NCI-H510A treated with DMSO at 0.1 percent for 48 hours (cell line): ENCODE results near the gene AMN1.
A peak's percentile ranks its signal among the peaks of the same experiment; 100 is the strongest.
"Not testable (repeated sequence)": the region's sequence is repeated elsewhere in the genome, so short reads cannot be mapped to it uniquely, and the experiment has no call there.

ENCODE experiments used
- DNase-seq: peaks from one replicate; lab custom pipeline; 2025; lab: John Stamatoyannopoulos, UW

AMN1 gene

DNA sequence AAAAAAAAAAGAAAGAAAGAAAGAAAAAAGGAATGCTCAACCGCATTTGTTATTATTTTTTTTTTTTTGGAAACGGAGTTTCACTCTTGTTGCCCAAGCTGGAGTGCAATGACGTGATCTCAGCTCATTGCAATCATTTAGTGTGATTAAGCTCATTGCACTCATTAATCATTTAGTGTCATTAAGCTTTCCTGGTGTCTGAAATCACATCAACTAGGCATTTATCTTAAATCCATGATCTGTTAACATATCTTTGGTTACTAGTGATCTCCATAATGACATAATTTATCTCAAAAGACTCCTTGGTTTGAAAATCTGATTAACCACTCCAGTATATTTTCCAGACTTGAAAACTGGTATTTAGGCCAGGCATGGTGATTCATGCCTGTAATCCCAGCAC is 43.0 kb downstream of the AMN1 start:
- no peak for DNase-seq

GRCh38 chr12:31682136-31682962 is 46.5 kb downstream of the AMN1 start:
- DNase-seq = peak; percentile 66

DNA sequence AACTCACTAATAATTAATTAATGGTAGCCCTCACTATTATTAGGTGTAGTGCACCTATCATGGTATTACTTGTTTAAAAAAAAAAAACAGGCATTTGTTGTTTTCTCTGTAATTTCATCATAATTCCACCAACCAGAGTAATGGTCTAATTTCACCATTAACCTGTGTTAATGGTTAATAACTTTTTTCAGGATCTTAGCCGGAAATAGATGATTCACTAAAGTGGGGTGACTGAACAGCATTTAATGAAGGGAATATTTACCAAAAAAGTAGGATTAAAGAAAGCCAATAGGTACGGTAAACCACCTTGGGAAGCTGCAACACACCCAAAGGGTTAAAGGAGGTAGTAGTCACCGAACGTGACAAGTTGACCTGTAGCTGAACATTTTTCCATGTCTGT is 56.3 kb downstream of the AMN1 start:
- no peak for DNase-seq

DNA sequence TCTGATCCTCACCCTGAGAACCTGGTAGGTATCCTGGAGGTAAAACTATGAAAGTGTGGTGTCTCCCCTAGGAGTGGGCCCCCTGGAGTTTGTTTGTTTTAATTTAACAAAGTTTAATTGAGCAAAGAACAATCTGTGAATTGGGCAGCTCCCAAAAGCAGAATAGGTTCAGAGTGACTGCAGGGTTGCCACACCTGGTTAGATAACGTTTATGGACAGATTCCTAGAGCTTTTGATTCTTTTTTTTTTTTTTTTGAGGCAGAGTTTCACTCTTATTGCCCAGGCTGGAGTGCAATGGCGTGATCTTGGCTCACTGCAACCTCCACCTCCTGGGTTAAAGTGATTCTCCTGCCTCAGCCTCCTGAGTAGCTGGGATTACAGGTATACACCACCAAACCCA is 59.2 kb downstream of the AMN1 start:
- DNase-seq = not testable (repeated sequence)

- DNase-seq = no peak
Measured at GRCh38 chr12:31669020-31669419, 59.8 kb downstream of the AMN1 start.

GRCh38 chr12:31664038-31664437 is 64.8 kb downstream of the AMN1 start:
- DNase-seq = no peak

DNA sequence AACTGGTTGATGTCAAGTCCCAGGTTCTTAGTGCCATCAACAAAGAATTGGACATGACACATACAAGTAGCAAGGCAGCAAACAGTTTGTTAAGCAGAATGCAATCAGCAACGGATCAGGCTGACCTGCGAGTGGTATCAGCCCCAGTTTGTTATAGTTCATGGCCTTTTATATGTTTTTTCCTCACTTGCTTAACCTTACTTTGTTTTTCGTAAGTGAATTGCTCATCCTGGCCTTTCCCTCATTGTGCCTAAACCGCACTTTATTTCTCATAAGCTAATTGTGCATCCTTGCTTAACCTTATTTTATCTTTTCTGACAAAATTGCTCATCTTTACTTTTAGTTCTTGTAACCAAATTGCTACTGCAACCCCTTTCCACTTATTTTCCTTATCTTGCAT is 65.2 kb downstream of the AMN1 start:
- DNase-seq = no peak

GRCh38 chr12:31662176-31662849 is 66.5 kb downstream of the AMN1 start:
- DNase-seq = no peak

DNA sequence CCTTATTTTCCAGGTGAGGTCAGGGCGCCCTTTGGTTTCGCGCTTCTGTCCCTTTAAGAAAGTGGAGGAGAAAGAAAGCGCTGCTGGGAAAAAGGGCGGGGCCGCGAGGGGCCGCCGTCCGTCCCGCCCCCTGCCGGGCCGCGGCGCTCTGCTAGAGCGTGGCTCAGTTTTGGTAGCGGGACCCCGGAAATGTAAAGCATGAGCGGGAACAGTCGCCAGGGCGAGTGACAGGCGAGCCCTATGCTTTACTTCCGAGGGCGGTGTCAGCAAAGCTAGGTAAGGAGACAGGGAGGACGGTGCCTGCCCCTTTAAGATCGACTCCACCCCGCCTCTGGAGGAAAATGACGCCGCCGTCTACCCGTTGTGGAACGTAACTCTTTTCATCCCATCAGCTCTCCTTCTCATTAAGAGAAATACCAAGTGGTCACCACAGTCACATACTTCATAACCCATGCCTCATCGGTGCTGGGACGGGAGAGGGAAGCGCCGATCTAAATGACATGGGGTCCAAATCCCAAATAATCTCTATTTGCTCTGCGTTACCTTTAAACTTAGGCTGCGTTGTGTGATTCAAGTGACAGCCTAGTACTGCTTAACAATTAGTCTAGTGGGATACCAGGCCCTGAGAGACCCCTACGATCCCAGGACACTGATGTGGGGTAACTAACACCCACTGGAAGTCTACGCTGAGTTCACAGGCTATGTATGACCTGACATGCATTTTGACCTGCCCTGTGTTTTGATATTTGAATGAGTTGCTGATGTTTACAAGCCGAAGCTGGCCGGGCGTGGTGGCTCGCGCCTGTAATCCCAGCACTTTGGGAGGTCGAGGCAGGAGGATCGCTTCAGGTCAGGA is 69.5 kb downstream of the AMN1 start, which contains the start of gene ETFBKMT:
ETFBKMT (plus strand) TSS at position 602 of the 856 bp plus-strand sequence. CDS start 2,266 bp downstream, outside the sequence.
- DNase-seq = peak; percentile 85

DNA sequence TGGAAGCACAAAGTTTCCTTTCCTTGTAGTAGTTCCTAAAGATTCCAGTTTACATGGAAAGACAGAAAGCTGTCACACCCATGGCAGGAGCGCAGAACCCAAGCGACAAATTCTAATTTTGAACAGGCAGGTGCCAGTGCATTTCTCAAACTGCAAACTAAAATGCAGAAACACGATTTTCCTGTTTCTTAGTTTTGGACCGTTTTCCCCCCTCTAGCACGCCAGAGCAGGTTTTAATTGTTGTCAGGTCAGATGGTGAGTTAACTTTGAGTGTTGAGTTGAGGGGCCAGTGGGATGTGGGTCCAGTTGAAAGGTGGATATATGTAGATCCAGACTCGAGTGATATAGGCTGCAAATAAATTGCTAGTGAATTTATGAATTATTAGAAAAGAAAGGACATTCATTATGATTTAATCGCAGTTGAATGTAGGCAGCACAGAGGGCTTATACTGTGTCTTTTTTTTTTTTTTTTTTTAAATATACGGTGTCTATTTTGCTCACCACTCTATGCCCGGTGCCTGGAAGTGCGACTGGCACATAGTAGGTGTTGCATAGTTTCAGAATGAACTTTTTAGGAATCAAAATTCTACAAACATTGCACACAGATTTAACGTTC is 70.2 kb downstream of the AMN1 start:
- DNase-seq = peak; percentile 27

DNA sequence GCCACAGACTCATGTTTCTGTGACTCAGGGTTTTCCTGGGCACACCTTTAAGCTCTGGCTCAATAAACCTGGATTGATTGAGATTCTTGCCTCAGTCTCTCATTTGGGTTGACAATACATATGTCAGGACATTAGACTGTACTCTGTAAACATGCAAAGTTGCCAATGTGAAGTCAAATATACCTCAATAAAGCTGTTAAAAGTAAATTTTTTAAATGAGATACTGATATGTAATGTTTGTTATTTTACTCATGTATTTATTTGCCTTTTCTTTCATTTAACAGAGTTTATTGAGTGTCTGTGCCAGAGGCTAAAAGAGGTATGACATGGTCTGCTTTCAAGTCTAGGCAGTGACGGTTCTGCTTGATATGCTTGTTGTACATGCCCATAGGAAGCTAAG is 73.0 kb downstream of the AMN1 start:
- no peak for DNase-seq

DNA sequence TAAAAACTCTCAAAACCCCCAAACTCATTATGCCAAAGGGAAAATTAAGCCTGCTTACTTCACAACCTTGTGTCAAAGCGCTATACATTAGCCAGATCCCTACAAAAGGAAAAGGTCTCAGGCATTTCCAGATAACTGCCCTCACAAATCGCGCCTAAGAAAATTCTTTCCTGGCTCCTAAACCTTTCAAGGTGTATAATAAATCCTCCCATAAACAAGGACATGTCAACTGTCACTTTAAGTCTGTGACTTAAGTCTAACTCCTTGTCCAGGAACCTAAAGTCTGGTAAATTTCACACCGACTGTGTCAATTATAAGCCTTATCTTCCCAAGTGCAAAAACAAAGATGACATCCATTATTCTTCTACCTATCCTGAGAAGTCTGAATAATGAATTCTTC is 73.6 kb downstream of the AMN1 start:
- no peak for DNase-seq

DNA sequence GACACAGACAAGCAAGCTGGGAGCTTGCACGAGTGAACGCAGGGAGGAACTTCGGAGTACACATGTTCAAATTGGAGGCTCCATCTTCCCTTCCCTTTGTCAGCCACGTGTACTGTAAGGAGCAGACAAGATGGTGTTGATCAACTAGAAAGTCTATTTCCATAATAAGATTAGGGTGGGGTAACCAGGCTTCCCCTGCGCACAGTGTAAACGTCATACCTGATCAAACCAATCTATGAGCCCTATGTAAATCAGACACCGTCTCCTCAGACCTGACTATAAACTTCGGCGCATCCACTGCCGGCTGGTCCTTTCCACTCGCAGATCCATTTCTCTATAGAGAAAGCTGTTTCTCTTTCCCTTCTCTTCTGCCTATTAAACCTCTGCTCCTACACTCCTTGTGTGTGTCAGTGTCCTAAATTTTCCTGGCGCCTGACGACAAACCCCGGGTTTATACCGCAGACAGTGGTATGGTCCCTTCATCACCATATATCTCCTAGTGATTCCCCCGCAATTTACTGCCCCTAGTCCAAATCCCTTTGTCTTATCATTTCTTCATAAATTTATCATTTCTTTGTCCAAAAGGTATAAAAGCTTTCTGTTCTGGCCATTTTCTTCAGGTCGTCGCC is 76.8 kb downstream of the AMN1 start:
- peak; percentile 78 for DNase-seq

DNA sequence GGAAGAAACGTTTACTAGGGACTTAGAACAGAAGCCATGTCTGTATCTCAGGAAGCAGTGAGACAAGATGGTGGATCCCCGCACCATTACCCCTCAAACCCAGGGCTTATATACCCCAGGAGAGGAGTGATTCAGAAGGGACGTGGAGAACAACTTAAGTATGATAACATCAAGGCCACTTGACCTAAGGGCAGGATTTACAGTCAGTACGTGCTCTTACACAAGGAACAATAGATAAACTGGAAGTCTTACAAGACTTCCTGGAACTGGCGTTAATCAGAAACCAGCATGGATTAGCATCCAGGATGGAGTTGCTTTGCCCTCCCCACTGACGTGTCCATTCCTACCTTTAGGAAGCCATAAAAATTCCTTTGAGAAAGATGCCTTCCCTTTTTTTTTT is 77.9 kb downstream of the AMN1 start:
- DNase-seq = no peak

- no peak for DNase-seq
Measured at GRCh38 chr12:31647086-31647491, 81.7 kb downstream of the AMN1 start.

- DNase-seq = no peak
Measured at GRCh38 chr12:31645924-31646323, 82.9 kb downstream of the AMN1 start.

- DNase-seq = no peak
Measured at GRCh38 chr12:31644536-31644935, 84.3 kb downstream of the AMN1 start.

DNA sequence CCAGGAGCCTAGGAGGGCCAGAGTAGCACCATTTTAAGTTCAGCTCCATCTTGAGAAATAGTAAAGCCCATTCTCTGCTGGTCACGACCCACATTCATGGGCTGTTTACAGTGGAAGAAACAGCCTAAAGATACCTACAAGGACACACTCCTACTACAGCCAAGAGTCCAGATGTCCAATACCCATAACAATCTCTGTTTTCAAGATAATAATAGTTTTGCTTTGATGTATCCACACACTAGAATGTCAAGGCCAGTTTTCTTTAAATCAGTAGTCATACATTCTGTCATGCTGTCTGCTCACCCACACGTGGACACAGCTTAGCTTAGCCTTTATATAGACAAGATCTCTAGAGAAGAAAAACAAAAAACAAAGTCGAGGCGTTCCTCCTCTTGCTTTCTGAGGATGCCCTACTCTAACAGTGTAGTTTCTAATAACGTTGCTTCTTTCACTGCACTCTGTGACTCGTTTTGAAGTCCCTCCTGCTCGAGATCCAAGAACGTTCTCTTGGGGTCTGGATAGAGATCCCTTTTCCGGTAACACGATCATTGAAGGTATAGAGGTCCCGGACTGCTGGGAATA is 87.2 kb downstream of the AMN1 start:
- DNase-seq = no peak

DNA sequence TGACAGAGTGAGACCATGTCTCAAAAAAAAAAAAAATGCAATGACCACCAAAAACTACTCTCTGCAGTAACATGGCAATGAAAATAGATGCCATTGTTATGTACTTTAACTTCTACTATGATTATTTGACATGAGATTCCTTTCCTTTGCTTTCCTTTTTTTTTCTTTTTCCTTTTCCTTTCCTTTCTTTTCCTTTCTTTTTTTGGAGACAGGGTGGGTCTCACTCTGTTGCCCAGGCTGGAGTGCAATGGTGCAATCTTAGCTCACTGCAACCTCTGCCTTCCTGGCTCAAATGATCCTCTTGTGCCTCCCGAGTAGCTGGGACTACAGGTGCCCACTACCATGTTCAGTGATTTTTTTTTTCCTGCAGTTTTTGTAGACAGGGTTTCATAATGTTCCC is 94.2 kb downstream of the AMN1 start:
- DNase-seq = no peak

DNA sequence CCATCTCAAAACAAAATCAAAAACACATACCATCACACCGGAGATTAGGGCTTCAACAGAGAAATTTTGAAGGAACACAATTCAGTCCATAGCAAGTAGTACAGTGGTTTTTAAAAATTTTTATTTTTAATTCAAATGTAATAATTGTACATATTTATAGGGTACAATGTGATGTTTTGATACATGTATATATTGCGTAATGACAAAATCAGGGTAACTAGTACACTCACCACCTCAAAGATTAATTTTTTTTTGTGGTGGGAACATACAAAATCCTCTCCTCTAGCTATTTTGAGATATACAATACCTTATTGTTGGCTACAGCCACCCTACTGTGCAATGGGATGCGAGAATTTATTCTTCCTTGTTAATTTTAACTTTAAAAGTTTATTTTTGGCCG is 95.4 kb downstream of the AMN1 start:
- no peak for DNase-seq

GRCh38 chr12:31631809-31632208 is 97.0 kb downstream of the AMN1 start:
- no peak for DNase-seq
